Ovary (tissue), 3 donors: ENCODE measurements around the gene RAB22A.

Experiments used
- CTCF ChIP-seq, 3 donors: fragments of 450-650 bp in 2 of 3; fragments of 200-600 bp in 1 of 3; IDR thresholded peaks; one replicate each; pipeline versions ENCODE4 v1.5.1 to v1.8.0; 2016 to 2022; ENCODE audit warnings: antibody characterized with exemption in 3 of 3, mild to moderate bottlenecking in 1 of 3
- POLR2A ChIP-seq: fragments of 450-650 bp; IDR thresholded peaks from one replicate; pipeline ENCODE4 v1.6.1; 2017; ENCODE audit warnings: antibody characterized with exemption, mild to moderate bottlenecking, moderate library complexity
- donor health status: DM: no; HTN: no; CAD: no.

DNA sequence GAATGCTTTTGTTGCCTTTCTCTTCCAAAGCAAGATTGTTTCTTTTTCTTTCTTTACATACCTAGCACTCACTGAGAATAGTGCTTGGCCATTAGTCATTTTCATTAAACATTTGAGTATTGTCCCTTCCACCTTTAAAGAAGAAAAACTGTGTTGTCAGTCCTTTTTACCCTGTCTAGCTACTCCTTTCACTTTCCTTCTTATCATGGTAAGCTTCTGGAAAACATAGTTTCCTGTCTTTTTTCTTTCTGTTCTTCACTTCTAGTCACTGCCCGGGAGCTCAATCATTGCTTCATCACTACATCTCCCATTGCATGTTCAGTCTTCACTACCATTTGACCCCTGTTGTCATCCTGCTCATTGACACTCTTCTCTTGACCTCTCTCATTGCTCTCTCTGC, 91.6 kb downstream of the RAB22A start:
- TF ChIP-seq CTCF (IDR thresholded peaks at IDR 0.05) (no peak), POLR2A (no peak)
